GM12878 (cell line): ENCODE data around the gene POLRMT. TPM values are rescaled to one million over a fixed set of nuclear protein-coding genes. Genes with fewer than 3 reads are reported as not detected.
A peak's percentile ranks its signal among the peaks of the same experiment; 100 is the strongest.

Source experiments
- ATAC-seq: fragments of 200-7000 bp; cut with Tn5 transposase; 3 replicates; pipeline ENCODE4 v1.9.1; 2020; ENCODE audit warnings: mild to moderate bottlenecking, moderate library complexity
- BruUV-seq: library from RNA; stranded (reverse); fragments of 400-500 nt; replicated peaks from 2 replicates; lab custom pipeline; 2021; lab: Mats Ljungman, UMichigan
- CTCF ChIA-PET: fragments of 300-600 bp; sonication (Branson Sonifier 250); formaldehyde crosslinking; extraction: SDS; loops from one replicate; lab custom pipeline; 2021; ENCODE audit warnings: inconsistent platforms; lab: Yijun Ruan, JAX
- POLR2A ChIA-PET: fragments of 350-600 bp; formaldehyde crosslinking; extraction: SDS; loops from one replicate; lab custom pipeline; 2021; ENCODE audit warnings: inconsistent platforms; lab: Charles Lee
- RAD21 ChIA-PET: fragments of 300-600 bp; sonication (Branson Sonifier 250); formaldehyde crosslinking; loops from one replicate; lab custom pipeline; 2023; ENCODE audit warnings: antibody characterized with exemption; ENCODE audit not compliant: unreplicated experiment; lab: Charles Lee
- SMC1A ChIA-PET: fragments of 300-600 bp; sonication (Branson Sonifier 250); formaldehyde crosslinking; loops from one replicate; lab custom pipeline; 2023; ENCODE audit not compliant: unreplicated experiment, uncharacterized antibody; lab: Charles Lee
- DNase-seq: peaks from one replicate; pipeline ENCODE4 v3.0.0-alpha.2; 2011; ENCODE audit warnings: low read depth, low spot score
- FAIRE-seq: peaks from 3 replicates; lab custom pipeline; 2011; peaks lifted over from hg19 to GRCh38; lab: Jason Lieb, UNC
- H2AFZ ChIP-seq: 2 replicates; pipeline ENCODE4 v1.6.0; 2011; ENCODE audit warnings: low read depth, low read length, control low read depth; ENCODE audit not compliant: control insufficient read depth
- H3K27ac ChIP-seq: 2 replicates; pipeline ENCODE4 v1.5.1; 2011; ENCODE audit warnings: control low read depth; ENCODE audit not compliant: control insufficient read depth, insufficient read depth
- H3K27me3 ChIP-seq, 2 experiments: replicated peaks in 1 of 2; 2 replicates each; pipeline versions ENCODE4 v1.6.0 to v1.6.1; 2011; ENCODE audit warnings: low read length in 1 of 2; ENCODE audit not compliant: control insufficient read depth in 2 of 2, insufficient read depth in 2 of 2
- H3K36me3 ChIP-seq, 2 experiments: 2 replicates each; pipeline ENCODE4 v1.5.1; 2011; ENCODE audit warnings: low read length in 1 of 2; ENCODE audit not compliant: control insufficient read depth in 2 of 2, insufficient read depth in 2 of 2
- H3K4me1 ChIP-seq: 2 replicates; pipeline ENCODE4 v1.6.1; 2011; ENCODE audit warnings: mild to moderate bottlenecking, low read length, moderate library complexity, mixed read lengths; ENCODE audit not compliant: control insufficient read depth, insufficient read depth
- H3K4me2 ChIP-seq: 2 replicates; pipeline ENCODE4 v1.6.0; 2011; ENCODE audit warnings: control low read depth; ENCODE audit not compliant: control insufficient read depth, insufficient read depth
- H3K4me3 ChIP-seq: fragments of 200-600 bp; sonication (generic); 2 replicates; pipeline ENCODE4 v1.5.1; 2016
- H3K79me2 ChIP-seq: 2 replicates; pipeline ENCODE4 v1.6.0; 2011; ENCODE audit warnings: low read length; ENCODE audit not compliant: control insufficient read depth, insufficient read depth
- H3K9ac ChIP-seq: 2 replicates; pipeline ENCODE4 v1.8.0; 2011; ENCODE audit warnings: low read length, control low read depth, mixed read lengths; ENCODE audit not compliant: control insufficient read depth, insufficient read depth
- H3K9me3 ChIP-seq: replicated peaks from 3 replicates; pipeline ENCODE4 v1.5.1; 2011; ENCODE audit warnings: mild to moderate bottlenecking, low read length; ENCODE audit not compliant: control insufficient read depth, insufficient read depth
- H4K20me1 ChIP-seq: 2 replicates; pipeline ENCODE4 v1.6.0; 2011; ENCODE audit not compliant: control insufficient read depth, insufficient read depth
- CEBPB ChIP-seq, 2 experiments: fragments of 150-350 bp in 1 of 2; IDR thresholded peaks; 2 replicates each; pipeline ENCODE4 v1.6.1; 2012 to 2014; ENCODE audit warnings: low read depth in 2 of 2, low read length in 2 of 2, borderline replicate concordance in 1 of 2, inconsistent platforms in 1 of 2
- CHD1 ChIP-seq: IDR thresholded peaks from 2 replicates; pipeline ENCODE4 v1.6.1; 2012; ENCODE audit warnings: low read depth, low read length, improper control_type of control experiment
- JUND ChIP-seq: IDR thresholded peaks from 2 replicates; pipeline ENCODE4 v1.6.1; 2012; ENCODE audit warnings: low read depth, mild to moderate bottlenecking, low read length, improper control_type of control experiment, moderate library complexity
- NR2C2 ChIP-seq: IDR thresholded peaks from 2 replicates; pipeline ENCODE4 v1.6.1; 2011; ENCODE audit warnings: borderline replicate concordance, low read depth; ENCODE audit not compliant: control insufficient read depth, insufficient read length
- RAD51 ChIP-seq: fragments of 450-650 bp; IDR thresholded peaks from 2 replicates; pipeline ENCODE4 v1.6.1; 2016; ENCODE audit warnings: moderate library complexity, mild to moderate bottlenecking, inconsistent platforms
- RBBP5 ChIP-seq: fragments of 200-600 bp; sonication (generic); conservative IDR thresholded peaks from 2 replicates; pipeline ENCODE4 v1.6.1; 2016
- SMARCA5 ChIP-seq: fragments of 450-650 bp; IDR thresholded peaks from 2 replicates; pipeline ENCODE4 v1.6.1; 2017; ENCODE audit warnings: mild to moderate bottlenecking
- WRNIP1 ChIP-seq: IDR thresholded peaks from 2 replicates; pipeline ENCODE4 v1.6.1; 2011; ENCODE audit warnings: low read depth, low read length, improper control_type of control experiment, borderline replicate concordance
- ZNF274 ChIP-seq: IDR thresholded peaks from one replicate; pipeline ENCODE4 v1.8.0; 2011; ENCODE audit not compliant: insufficient read length, insufficient read depth
- WGBS: methylation state at CpG from one replicate; pipeline ENCODE4 v1.1.6; 2016; ENCODE audit warnings: low lambda C conversion rate; ENCODE audit not compliant: insufficient replicate concordance, insufficient coverage; ENCODE audit errors: missing lambda C conversion rate; 5-methylcytosine and 5-hydroxymethylcytosine counted together
- in situ Hi-C: fragments of 300-500 bp; cut with MboI; formaldehyde crosslinking; loops from 9 replicates; pipeline ENCODE4 v1.14.3; 2018; ENCODE audit warnings: mixed read lengths
- intact Hi-C: fragments of 100-400 bp; cut with micrococcal nuclease; formaldehyde crosslinking; loops from one replicate; pipeline ENCODE4 v1.14.2; 2022; ENCODE audit not compliant: unreplicated experiment
- polyA plus RNA-seq, 11 experiments: library from polyadenylated mRNA; depleted of rRNA in 4 of 11; unstranded in 6 of 11; stranded (reverse) in 5 of 11; fragments of >200 nt; fragmentation: Nextera tagmentation in 4 of 11; fragmentation: Illumina TruSeq in 1 of 11; extraction: Ambion mirVana in 4 of 11; extraction: Trizol in 1 of 11; gene quantifications; 1 replicate in 1 of 11; 2 replicates in 10 of 11; pipeline versions ENCODE4 v1.2.1 to v1.2.3, GENCODE V29; 2011 to 2016; ENCODE audit warnings: inconsistent platforms in 2 of 11, missing spikeins in 2 of 11, low read depth in 1 of 11
- total RNA-seq, 4 experiments: library from RNA; depleted of rRNA in 3 of 4; stranded (reverse); fragments of >200 nt in 3 of 4; fragmentation: Illumina TruSeq in 1 of 4; extraction: Trizol in 1 of 4; gene quantifications; 2 replicates each; pipeline versions ENCODE4 v1.2.1 to v1.2.3, GENCODE V29; 2013 to 2021

POLRMT gene
- total and polyA plus RNA-seq, 10 of the 15 experiments (the other 5 are each of a cell fraction or from before 2014, with no cell fraction given), result 9.9 to 57.6 (median 34.6) TPM

DNA sequence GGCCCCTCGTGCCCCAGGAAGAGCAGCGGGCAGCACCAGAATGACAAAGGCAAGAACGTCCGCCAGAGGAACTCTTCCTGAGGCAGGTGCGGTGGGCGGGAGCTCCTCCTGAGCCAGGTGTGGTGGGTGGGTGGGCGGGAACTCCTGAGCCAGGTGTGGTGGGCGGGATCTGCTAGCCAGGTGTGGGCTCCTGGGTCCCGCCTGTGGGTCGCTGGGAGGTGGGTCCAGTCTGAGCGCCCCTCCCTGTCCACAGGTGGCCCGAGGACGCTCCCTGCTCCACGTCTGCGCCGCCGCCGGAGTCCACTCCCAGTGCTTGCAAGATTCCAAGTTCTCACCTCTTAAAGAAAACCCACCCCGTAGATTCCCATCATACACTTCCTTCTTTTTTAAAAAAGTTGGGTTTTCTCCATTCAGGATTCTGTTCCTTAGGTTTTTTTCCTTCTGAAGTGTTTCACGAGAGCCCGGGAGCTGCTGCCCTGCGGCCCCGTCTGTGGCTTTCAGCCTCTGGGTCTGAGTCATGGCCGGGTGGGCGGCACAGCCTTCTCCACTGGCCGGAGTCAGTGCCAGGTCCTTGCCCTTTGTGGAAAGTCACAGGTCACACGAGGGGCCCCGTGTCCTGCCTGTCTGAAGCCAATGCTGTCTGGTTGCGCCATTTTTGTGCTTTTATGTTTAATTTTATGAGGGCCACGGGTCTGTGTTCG is 50.7 kb downstream of the POLRMT start:
- H3K4me2 ChIP-seq, result no peak overlapping the region
- TSS peak; percentile 94 for BruUV-seq
- ChIA-PET POLR2A (no interaction called here), CTCF (no interaction called here), SMC1A (no interaction called here), RAD21 (no interaction called here)
- H3K9me3 ChIP-seq, result no peaks in the 10 kb centered on the region
- FAIRE-seq (no peak), ATAC-seq (no peak), DNase-seq (no peak)
- no peak overlapping the region for H3K9ac ChIP-seq
- peaks cover 0 to 41% of the 10 kb centered on the region in 2 experiments; a peak in 3 of 4 replicates for H3K36me3 ChIP-seq
- H3K4me3 ChIP-seq, result no peak overlapping the region
- intact Hi-C loops (no loop called here), in situ Hi-C loops (no loop called here)
- H3K4me1 ChIP-seq, result no peaks in the 10 kb centered on the region
- H3K27ac ChIP-seq, result no peak overlapping the region
- WGBS, result 76% methylated on average over 31 of the region's 31 CpGs
- no peaks in the 10 kb centered on the region for H4K20me1 ChIP-seq
- no peaks in the 10 kb centered on the region for H3K27me3 ChIP-seq
- TF ChIP-seq CHD1, result no peak
- no peak for TF ChIP-seq CEBPB (IDR thresholded peaks at IDR 0.05; ENCODE audit: borderline replicate concordance in 1 of 2, low read depth in 2 of 2, low read length in 2 of 2)
- TF ChIP-seq JUND, result no peak
- no peak for TF ChIP-seq ZNF274
- TF ChIP-seq SMARCA5, result no peak
- TF ChIP-seq RBBP5, result no peak
- TF ChIP-seq RAD51, result no peak
- no peak for TF ChIP-seq NR2C2
- no peak for TF ChIP-seq WRNIP1
- peaks cover 15% of the 10 kb centered on the region for H3K79me2 ChIP-seq
- no peak overlapping the region for H2AFZ ChIP-seq
